GM12878 (cell line): Measurements from ENCODE around the gene CCDC54. TPM values are rescaled to one million over a fixed set of nuclear protein-coding genes. Genes with fewer than 3 reads are reported as not detected.

ENCODE experiments used
- ATAC-seq: fragments of 200-7000 bp; cut with Tn5 transposase; 3 replicates; pipeline ENCODE4 v1.9.1; 2020; ENCODE audit warnings: mild to moderate bottlenecking, moderate library complexity
- BruUV-seq: library from RNA; stranded (reverse); fragments of 400-500 nt; replicated peaks from 2 replicates; lab custom pipeline; 2021; lab: Mats Ljungman, UMichigan
- CTCF ChIA-PET: fragments of 300-600 bp; sonication (Branson Sonifier 250); formaldehyde crosslinking; extraction: SDS; loops from one replicate; lab custom pipeline; 2021; ENCODE audit warnings: inconsistent platforms; lab: Yijun Ruan, JAX
- POLR2A ChIA-PET: fragments of 350-600 bp; formaldehyde crosslinking; extraction: SDS; loops from one replicate; lab custom pipeline; 2021; ENCODE audit warnings: inconsistent platforms; lab: Charles Lee
- RAD21 ChIA-PET: fragments of 300-600 bp; sonication (Branson Sonifier 250); formaldehyde crosslinking; loops from one replicate; lab custom pipeline; 2023; ENCODE audit warnings: antibody characterized with exemption; ENCODE audit not compliant: unreplicated experiment; lab: Charles Lee
- SMC1A ChIA-PET: fragments of 300-600 bp; sonication (Branson Sonifier 250); formaldehyde crosslinking; loops from one replicate; lab custom pipeline; 2023; ENCODE audit not compliant: unreplicated experiment, uncharacterized antibody; lab: Charles Lee
- DNase-seq: peaks from one replicate; pipeline ENCODE4 v3.0.0-alpha.2; 2011; ENCODE audit warnings: low read depth, low spot score
- FAIRE-seq: peaks from 3 replicates; lab custom pipeline; 2011; peaks lifted over from hg19 to GRCh38; lab: Jason Lieb, UNC
- H2AFZ ChIP-seq: 2 replicates; pipeline ENCODE4 v1.6.0; 2011; ENCODE audit warnings: low read depth, low read length, control low read depth; ENCODE audit not compliant: control insufficient read depth
- H3K27ac ChIP-seq: 2 replicates; pipeline ENCODE4 v1.5.1; 2011; ENCODE audit warnings: control low read depth; ENCODE audit not compliant: control insufficient read depth, insufficient read depth
- H3K27me3 ChIP-seq, 2 experiments: replicated peaks in 1 of 2; 2 replicates each; pipeline versions ENCODE4 v1.6.0 to v1.6.1; 2011; ENCODE audit warnings: low read length in 1 of 2; ENCODE audit not compliant: control insufficient read depth in 2 of 2, insufficient read depth in 2 of 2
- H3K36me3 ChIP-seq, 2 experiments: 2 replicates each; pipeline ENCODE4 v1.5.1; 2011; ENCODE audit warnings: low read length in 1 of 2; ENCODE audit not compliant: control insufficient read depth in 2 of 2, insufficient read depth in 2 of 2
- H3K4me1 ChIP-seq: 2 replicates; pipeline ENCODE4 v1.6.1; 2011; ENCODE audit warnings: mild to moderate bottlenecking, low read length, moderate library complexity, mixed read lengths; ENCODE audit not compliant: control insufficient read depth, insufficient read depth
- H3K4me2 ChIP-seq: 2 replicates; pipeline ENCODE4 v1.6.0; 2011; ENCODE audit warnings: control low read depth; ENCODE audit not compliant: control insufficient read depth, insufficient read depth
- H3K4me3 ChIP-seq: fragments of 200-600 bp; sonication (generic); 2 replicates; pipeline ENCODE4 v1.5.1; 2016
- H3K79me2 ChIP-seq: 2 replicates; pipeline ENCODE4 v1.6.0; 2011; ENCODE audit warnings: low read length; ENCODE audit not compliant: control insufficient read depth, insufficient read depth
- H3K9ac ChIP-seq: 2 replicates; pipeline ENCODE4 v1.8.0; 2011; ENCODE audit warnings: low read length, control low read depth, mixed read lengths; ENCODE audit not compliant: control insufficient read depth, insufficient read depth
- H3K9me3 ChIP-seq: replicated peaks from 3 replicates; pipeline ENCODE4 v1.5.1; 2011; ENCODE audit warnings: mild to moderate bottlenecking, low read length; ENCODE audit not compliant: control insufficient read depth, insufficient read depth
- H4K20me1 ChIP-seq: 2 replicates; pipeline ENCODE4 v1.6.0; 2011; ENCODE audit not compliant: control insufficient read depth, insufficient read depth
- BCL11A ChIP-seq: IDR thresholded peaks from 2 replicates; pipeline ENCODE4 v1.6.1; 2011; ENCODE audit warnings: low read depth, low read length
- CHD4 ChIP-seq: fragments of 200-600 bp; sonication (generic); IDR thresholded peaks from 2 replicates; pipeline ENCODE4 v1.6.1; 2016; ENCODE audit warnings: mild to moderate bottlenecking
- FOXK2 ChIP-seq: fragments of 450-650 bp; IDR thresholded peaks from 2 replicates; pipeline ENCODE4 v1.6.1; 2017; ENCODE audit warnings: mild to moderate bottlenecking, moderate library complexity
- GATAD2B ChIP-seq: fragments of 450-650 bp; conservative IDR thresholded peaks from 2 replicates; pipeline ENCODE4 v1.6.1; 2017; ENCODE audit warnings: low read depth, mild to moderate bottlenecking, moderate library complexity
- IKZF1 ChIP-seq: fragments of 450-650 bp; conservative IDR thresholded peaks from 2 replicates; pipeline ENCODE4 v1.6.1; 2017; ENCODE audit warnings: antibody characterized with exemption, mild to moderate bottlenecking
- JUNB ChIP-seq: IDR thresholded peaks from 2 replicates; pipeline ENCODE4 v1.6.1; 2016; ENCODE audit warnings: antibody characterized with exemption, mild to moderate bottlenecking
- MTA3 ChIP-seq: IDR thresholded peaks from 2 replicates; pipeline ENCODE4 v1.6.1; 2012; ENCODE audit warnings: low read length, inconsistent platforms, borderline replicate concordance
- MYC ChIP-seq: IDR thresholded peaks from 2 replicates; pipeline ENCODE4 v1.6.1; 2011; ENCODE audit warnings: mild to moderate bottlenecking, low read length, moderate library complexity, inconsistent platforms; ENCODE audit not compliant: insufficient read depth, insufficient replicate concordance, insufficient read length, severe bottlenecking
- POLR2AphosphoS5 ChIP-seq: IDR thresholded peaks from 2 replicates; pipeline ENCODE4 v1.6.1; 2011; ENCODE audit warnings: mild to moderate bottlenecking, low read length, inconsistent platforms
- RUNX3 ChIP-seq: IDR thresholded peaks from 2 replicates; pipeline ENCODE4 v1.6.1; 2012; ENCODE audit warnings: low read length, inconsistent platforms
- SREBF2 ChIP-seq: IDR thresholded peaks from 2 replicates; pipeline ENCODE4 v1.6.1; 2012; ENCODE audit warnings: mild to moderate bottlenecking, low read length
- ZNF24 ChIP-seq: fragments of 450-650 bp; IDR thresholded peaks from 2 replicates; pipeline ENCODE4 v1.6.1; 2017; ENCODE audit warnings: antibody characterized with exemption, mild to moderate bottlenecking
- WGBS: methylation state at CpG from one replicate; pipeline ENCODE4 v1.1.6; 2016; ENCODE audit warnings: low lambda C conversion rate; ENCODE audit not compliant: insufficient replicate concordance, insufficient coverage; ENCODE audit errors: missing lambda C conversion rate; 5-methylcytosine and 5-hydroxymethylcytosine counted together
- in situ Hi-C: fragments of 300-500 bp; cut with MboI; formaldehyde crosslinking; loops from 9 replicates; pipeline ENCODE4 v1.14.3; 2018; ENCODE audit warnings: mixed read lengths
- intact Hi-C: fragments of 100-400 bp; cut with micrococcal nuclease; formaldehyde crosslinking; loops from one replicate; pipeline ENCODE4 v1.14.2; 2022; ENCODE audit not compliant: unreplicated experiment
- polyA plus RNA-seq, 11 experiments: library from polyadenylated mRNA; depleted of rRNA in 4 of 11; unstranded in 6 of 11; stranded (reverse) in 5 of 11; fragments of >200 nt; fragmentation: Nextera tagmentation in 4 of 11; fragmentation: Illumina TruSeq in 1 of 11; extraction: Ambion mirVana in 4 of 11; extraction: Trizol in 1 of 11; gene quantifications; 1 replicate in 1 of 11; 2 replicates in 10 of 11; pipeline versions ENCODE4 v1.2.1 to v1.2.3, GENCODE V29; 2011 to 2016; ENCODE audit warnings: inconsistent platforms in 2 of 11, missing spikeins in 2 of 11, low read depth in 1 of 11
- total RNA-seq, 4 experiments: library from RNA; depleted of rRNA in 3 of 4; stranded (reverse); fragments of >200 nt in 3 of 4; fragmentation: Illumina TruSeq in 1 of 4; extraction: Trizol in 1 of 4; gene quantifications; 2 replicates each; pipeline versions ENCODE4 v1.2.1 to v1.2.3, GENCODE V29; 2013 to 2021
- TF ChIP-seq, protein P1 (sequence below): fragments of 450-650 bp; IDR thresholded peaks from 2 replicates; pipeline ENCODE4 v1.6.1; 2017; ENCODE audit warnings: low read depth, mild to moderate bottlenecking, moderate library complexity
- TF ChIP-seq, protein P2 (sequence below): fragments of 450-650 bp; IDR thresholded peaks from 2 replicates; pipeline ENCODE4 v1.6.1; 2018; ENCODE audit warnings: mild to moderate bottlenecking, low read depth, moderate library complexity; ENCODE audit not compliant: partially characterized antibody

The CCDC54 gene
- total and polyA plus RNA-seq, 10 of the 15 experiments (the other 5 are each of a cell fraction or from before 2014, with no cell fraction given), result not detected

DNA sequence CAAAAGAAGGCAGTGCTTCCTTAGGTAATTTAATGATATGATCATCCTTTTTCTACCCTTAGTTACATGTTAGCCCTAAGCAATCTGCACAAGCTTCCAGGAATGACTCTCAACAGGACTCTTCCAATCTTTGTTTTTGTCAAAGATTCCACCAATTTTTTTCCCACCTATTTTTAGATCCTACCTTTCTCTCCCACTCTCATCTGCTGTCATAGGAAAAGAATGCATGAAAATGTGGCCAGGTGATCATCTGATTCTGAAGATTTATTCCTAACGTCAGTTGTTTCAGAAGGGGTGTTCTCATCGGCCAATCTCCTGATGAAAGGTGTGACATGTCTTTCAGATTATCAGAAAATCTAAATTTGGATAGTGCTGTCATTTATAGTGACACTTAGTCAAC lies 7.2 kb downstream of the CCDC54 start:
- no peak for FAIRE-seq
- WGBS, result 31% methylated on average over 2 of the region's 2 CpGs
- no peaks in the 10 kb centered on the region for H3K9me3 ChIP-seq
- no peak overlapping the region for H3K27ac ChIP-seq
- H3K36me3 ChIP-seq, result no peaks in the 10 kb centered on the region
- intact Hi-C loops, result no loop called here
- H3K4me2 ChIP-seq, result no peak overlapping the region
- BruUV-seq, result no TSS peak
- no peak for ATAC-seq
- SMC1A ChIA-PET, result no interaction called here
- no peak for DNase-seq
- no peaks in the 10 kb centered on the region for H4K20me1 ChIP-seq
- RAD21 ChIA-PET, result no interaction called here
- H3K4me1 ChIP-seq, result no peaks in the 10 kb centered on the region
- TF ChIP-seq JUNB (no peak), ZNF24 (no peak), IKZF1 (no peak), FOXK2 (no peak), RUNX3 (no peak), CHD4 (no peak)
- H3K4me3 ChIP-seq, result no peak overlapping the region
- no peaks in the 10 kb centered on the region; a peak in 1 of 4 replicates for H3K27me3 ChIP-seq
- no peaks in the 10 kb centered on the region for H3K79me2 ChIP-seq
- no peak overlapping the region for H3K9ac ChIP-seq
- in situ Hi-C loops, result no loop called here
- H2AFZ ChIP-seq, result no peak overlapping the region
- POLR2A ChIA-PET, result no interaction called here
- CTCF ChIA-PET, result no interaction called here

DNA sequence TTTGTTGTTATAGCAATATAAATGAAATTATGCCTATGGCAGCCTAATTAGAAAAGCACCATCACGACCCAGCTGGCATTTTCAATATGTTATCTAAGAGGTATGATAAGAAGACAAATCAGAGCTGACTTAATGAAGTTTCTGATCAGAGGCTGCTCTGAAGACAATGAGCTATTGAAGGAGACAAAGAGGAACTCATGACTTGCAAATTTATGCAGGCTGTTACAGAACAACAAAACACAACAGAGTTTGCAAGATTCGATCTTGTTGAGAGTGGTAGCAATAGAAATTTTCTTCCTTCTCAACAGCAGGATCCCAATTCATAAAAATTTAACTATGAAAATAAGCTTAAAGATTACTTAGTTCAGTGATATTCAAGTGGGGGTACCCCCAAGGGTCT lies 7.7 kb downstream of the CCDC54 start:
- RAD21 ChIA-PET, result interaction anchor here (1.5 kb wide), 1 partner anchor 44 kb away, joined by 3 read pairs; no protein-coding TSS in a partner anchor
- no peaks in the 10 kb centered on the region for H4K20me1 ChIP-seq
- H3K4me2 ChIP-seq, result no peak overlapping the region
- H3K4me3 ChIP-seq, result no peak overlapping the region
- no peaks in the 10 kb centered on the region for H3K79me2 ChIP-seq
- no peaks in the 10 kb centered on the region for H3K4me1 ChIP-seq
- in situ Hi-C loops (no loop called here), intact Hi-C loops (no loop called here)
- FAIRE-seq, result no peak
- POLR2A ChIA-PET, result no interaction called here
- SMC1A ChIA-PET, result no interaction called here
- CTCF ChIA-PET, result interaction anchor here (1.7 kb wide), 1 partner anchor 40 kb away, joined by 4 read pairs; no protein-coding TSS in a partner anchor
- no peak overlapping the region for H3K9ac ChIP-seq
- no peaks in the 10 kb centered on the region for H3K36me3 ChIP-seq
- H3K27ac ChIP-seq, result no peak overlapping the region
- H3K9me3 ChIP-seq, result no peaks in the 10 kb centered on the region
- H3K27me3 ChIP-seq, result no peaks in the 10 kb centered on the region; a peak in 1 of 4 replicates
- DNase-seq, result no peak
- ATAC-seq, result no peak
- H2AFZ ChIP-seq, result no peak overlapping the region
- no TSS peak for BruUV-seq
- 13% methylated on average over 2 of the region's 2 CpGs for WGBS
- TF ChIP-seq BCL11A (no peak), SREBF2 (no peak), MYC (no peak), POLR2AphosphoS5 (no peak), GATAD2B (no peak), MTA3 (no peak)
- TF ChIP-seq, protein P1, sequence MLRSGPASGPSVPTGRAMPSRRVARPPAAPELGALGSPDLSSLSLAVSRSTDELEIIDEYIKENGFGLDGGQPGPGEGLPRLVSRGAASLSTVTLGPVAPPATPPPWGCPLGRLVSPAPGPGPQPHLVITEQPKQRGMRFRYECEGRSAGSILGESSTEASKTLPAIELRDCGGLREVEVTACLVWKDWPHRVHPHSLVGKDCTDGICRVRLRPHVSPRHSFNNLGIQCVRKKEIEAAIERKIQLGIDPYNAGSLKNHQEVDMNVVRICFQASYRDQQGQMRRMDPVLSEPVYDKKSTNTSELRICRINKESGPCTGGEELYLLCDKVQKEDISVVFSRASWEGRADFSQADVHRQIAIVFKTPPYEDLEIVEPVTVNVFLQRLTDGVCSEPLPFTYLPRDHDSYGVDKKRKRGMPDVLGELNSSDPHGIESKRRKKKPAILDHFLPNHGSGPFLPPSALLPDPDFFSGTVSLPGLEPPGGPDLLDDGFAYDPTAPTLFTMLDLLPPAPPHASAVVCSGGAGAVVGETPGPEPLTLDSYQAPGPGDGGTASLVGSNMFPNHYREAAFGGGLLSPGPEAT, result no peak
- TF ChIP-seq, protein P2, sequence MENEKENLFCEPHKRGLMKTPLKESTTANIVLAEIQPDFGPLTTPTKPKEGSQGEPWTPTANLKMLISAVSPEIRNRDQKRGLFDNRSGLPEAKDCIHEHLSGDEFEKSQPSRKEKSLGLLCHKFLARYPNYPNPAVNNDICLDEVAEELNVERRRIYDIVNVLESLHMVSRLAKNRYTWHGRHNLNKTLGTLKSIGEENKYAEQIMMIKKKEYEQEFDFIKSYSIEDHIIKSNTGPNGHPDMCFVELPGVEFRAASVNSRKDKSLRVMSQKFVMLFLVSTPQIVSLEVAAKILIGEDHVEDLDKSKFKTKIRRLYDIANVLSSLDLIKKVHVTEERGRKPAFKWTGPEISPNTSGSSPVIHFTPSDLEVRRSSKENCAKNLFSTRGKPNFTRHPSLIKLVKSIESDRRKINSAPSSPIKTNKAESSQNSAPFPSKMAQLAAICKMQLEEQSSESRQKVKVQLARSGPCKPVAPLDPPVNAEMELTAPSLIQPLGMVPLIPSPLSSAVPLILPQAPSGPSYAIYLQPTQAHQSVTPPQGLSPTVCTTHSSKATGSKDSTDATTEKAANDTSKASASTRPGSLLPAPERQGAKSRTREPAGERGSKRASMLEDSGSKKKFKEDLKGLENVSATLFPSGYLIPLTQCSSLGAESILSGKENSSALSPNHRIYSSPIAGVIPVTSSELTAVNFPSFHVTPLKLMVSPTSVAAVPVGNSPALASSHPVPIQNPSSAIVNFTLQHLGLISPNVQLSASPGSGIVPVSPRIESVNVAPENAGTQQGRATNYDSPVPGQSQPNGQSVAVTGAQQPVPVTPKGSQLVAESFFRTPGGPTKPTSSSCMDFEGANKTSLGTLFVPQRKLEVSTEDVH, result no peak
